Stimulated activated CD8-positive, alpha-beta memory T cell treated with anti-CD3 and anti-CD28 coated beads, Interleukin-15, amount 100 ng/mL, for 48 hours (primary cell): ENCODE results near the gene BSN.

Source experiments
- DNase-seq, 2 donors: peaks; one replicate each; pipeline ENCODE4 v3.0.0-alpha.2; 2020; ENCODE audit warnings: low read depth in 2 of 2

The BSN gene

DNA sequence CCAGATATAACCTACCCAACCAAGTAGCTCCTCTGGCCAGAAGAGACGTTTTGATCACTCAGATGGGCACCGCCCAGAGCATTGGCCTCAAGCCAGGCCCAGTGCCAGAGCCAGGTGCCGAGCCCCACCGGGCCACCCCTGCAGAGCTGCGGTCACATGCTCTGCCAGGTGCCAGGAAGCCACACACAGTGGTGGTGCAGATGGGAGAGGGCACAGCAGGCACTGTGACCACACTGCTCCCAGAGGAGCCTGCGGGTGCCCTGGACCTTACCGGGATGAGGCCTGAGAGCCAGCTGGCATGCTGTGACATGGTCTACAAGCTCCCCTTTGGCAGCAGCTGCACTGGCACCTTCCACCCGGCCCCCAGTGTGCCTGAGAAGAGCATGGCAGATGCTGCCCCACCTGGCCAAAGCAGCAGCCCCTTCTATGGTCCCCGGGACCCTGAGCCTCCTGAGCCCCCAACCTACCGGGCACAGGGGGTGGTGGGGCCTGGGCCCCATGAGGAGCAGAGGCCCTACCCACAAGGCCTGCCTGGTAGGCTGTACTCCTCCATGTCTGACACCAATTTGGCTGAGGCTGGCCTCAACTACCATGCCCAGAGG lies 100.8 kb downstream of the BSN start:
- DNase-seq: no peak

DNA sequence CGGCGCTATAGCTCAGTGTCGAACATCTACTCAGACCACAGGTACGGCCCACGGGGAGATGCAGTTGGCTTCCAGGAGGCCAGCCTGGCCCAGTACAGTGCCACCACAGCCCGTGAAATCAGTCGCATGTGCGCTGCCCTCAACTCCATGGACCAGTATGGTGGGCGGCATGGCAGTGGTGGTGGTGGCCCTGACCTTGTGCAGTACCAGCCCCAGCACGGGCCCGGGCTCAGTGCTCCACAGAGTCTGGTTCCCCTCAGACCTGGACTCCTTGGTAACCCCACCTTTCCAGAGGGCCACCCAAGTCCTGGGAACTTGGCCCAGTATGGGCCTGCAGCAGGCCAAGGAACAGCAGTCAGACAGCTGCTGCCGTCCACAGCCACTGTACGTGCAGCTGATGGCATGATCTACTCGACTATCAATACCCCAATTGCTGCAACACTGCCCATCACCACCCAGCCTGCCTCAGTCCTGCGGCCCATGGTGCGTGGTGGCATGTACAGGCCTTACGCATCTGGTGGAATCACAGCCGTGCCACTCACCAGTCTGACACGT lies 101.5 kb downstream of the BSN start:
- DNase-seq: no peak

DNA sequence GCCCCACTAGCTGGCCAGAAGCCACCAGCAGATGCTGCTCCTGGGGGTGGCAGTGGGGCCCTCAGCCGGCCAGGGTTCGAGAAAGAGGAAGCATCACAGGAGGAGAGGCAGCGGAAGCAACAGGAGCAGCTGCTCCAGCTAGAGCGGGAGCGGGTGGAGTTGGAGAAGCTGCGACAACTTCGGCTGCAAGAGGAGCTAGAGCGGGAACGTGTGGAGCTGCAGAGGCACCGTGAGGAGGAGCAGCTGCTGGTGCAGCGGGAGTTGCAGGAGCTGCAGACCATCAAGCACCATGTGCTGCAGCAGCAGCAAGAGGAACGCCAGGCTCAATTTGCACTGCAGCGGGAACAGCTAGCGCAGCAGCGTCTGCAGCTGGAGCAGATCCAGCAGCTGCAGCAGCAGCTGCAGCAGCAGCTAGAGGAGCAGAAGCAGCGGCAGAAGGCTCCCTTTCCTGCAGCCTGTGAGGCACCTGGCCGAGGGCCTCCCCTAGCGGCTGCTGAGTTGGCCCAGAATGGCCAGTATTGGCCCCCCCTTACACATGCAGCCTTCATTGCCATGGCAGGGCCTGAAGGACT lies 102.3 kb downstream of the BSN start:
- no peak for DNase-seq

DNA sequence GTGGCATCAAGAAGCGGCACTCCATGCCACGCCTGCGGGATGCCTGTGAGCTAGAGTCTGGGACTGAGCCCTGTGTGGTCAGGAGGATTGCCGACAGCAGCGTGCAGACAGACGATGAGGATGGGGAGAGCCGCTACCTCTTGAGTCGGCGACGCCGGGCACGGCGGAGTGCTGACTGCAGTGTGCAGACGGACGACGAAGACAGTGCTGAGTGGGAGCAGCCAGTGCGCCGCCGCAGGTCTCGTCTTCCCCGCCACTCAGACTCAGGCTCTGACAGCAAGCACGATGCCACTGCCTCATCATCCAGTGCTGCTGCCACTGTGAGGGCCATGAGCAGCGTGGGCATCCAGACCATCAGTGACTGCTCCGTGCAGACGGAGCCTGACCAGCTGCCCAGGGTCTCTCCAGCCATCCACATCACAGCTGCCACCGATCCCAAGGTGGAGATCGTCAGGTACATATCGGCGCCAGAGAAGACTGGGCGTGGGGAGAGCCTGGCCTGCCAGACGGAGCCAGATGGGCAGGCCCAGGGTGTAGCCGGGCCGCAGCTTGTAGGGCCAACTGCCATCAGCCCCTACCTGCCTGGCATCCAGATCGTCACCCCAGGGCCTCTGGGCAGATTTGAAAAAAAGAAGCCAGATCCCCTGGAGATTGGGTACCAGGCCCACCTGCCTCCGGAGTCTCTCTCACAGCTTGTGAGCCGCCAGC lies 103.1 kb downstream of the BSN start:
- DNase-seq: no peak

DNA sequence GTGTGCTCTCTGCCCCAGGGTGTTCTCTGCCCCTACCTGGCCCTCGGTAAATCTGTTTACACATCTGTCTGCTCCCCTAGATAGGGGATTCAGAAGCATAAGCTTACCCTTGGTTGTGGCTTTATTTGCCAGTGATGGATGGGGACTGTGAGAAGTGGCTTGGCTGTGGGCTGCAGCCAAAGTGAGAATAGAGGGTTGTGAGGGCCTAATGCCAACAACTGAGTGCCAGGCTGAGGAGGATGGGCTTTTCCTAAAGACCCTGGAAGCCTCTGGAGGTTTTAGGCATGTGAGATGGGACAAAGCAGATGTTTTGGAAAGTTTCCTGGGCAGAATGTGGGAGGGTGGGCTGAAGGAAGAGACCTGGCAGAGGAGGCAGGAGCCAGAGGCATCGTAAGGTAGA lies 104.4 kb downstream of the BSN start:
- no peak for DNase-seq

DNA sequence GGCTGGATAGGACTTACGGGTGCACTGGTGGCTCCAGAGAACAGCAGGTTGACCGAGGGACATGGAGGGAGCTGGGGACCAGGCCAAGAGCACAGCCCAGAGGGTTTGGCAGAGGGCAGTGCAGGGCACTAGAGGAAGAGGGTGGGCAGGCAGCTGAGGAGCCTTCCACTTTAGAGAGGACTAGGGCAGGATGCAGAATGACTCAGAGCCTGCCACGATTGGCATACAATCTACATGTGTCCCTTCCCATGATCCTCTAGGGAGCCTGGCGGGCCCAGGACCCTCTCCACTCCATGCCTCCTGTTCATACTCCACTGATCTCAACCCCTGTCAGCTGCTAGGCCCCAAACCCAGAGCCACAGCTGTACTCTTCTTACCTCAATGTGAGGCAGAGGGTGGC lies 105.5 kb downstream of the BSN start:
- no peak for DNase-seq

DNA sequence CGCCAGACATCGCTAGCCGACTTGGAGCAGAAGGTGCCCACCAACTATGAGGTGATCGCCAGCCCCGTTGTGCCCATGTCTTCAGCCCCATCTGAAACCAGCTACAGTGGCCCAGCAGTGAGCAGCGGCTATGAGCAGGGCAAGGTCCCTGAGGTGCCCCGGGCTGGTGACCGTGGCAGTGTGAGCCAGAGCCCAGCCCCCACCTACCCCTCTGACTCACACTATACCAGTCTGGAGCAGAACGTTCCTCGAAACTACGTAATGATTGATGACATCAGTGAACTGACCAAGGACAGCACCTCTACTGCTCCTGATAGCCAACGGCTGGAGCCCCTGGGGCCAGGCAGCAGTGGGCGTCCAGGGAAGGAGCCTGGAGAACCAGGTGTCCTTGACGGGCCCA lies 107.0 kb downstream of the BSN start:
- DNase-seq: no peak

DNA sequence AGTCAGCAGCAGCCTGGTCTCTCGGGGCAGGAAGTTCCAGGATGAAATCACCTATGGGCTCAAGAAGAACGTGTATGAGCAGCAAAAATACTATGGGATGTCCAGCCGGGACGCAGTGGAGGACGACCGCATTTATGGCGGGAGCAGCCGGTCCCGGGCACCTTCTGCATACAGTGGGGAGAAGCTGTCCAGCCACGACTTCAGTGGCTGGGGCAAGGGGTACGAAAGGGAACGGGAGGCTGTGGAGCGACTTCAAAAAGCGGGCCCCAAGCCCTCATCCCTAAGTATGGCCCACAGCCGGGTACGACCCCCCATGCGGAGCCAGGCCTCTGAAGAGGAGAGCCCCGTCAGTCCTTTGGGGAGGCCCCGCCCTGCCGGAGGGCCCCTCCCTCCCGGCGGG lies 107.7 kb downstream of the BSN start:
- no peak for DNase-seq

DNA sequence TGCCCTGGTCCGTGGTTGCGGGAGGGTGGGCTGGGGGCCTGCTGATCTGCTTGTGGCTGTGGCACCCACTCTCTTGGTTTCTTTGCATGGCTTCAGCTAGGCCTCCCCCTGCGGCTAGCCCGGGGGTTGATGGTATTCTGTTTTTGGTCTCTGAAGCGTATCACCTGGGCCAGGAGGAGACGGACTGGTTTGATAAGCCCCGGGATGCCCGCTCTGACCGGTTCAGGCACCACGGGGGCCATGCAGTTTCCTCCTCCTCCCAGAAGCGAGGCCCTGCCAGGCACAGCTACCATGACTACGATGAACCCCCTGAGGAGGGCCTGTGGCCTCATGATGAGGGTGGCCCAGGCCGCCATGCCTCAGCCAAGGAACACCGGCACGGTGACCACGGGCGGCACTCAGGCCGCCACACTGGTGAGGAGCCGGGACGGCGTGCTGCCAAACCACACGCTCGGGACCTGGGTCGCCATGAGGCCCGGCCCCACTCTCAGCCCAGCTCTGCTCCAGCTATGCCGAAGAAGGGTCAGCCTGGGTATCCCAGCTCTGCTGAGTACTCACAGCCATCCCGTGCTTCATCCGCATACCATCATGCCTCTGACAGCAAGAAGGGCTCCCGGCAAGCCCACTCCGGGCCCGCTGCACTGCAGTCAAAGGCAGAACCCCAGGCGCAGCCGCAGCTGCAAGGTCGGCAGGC lies 108.6 kb downstream of the BSN start:
- no peak for DNase-seq

DNA sequence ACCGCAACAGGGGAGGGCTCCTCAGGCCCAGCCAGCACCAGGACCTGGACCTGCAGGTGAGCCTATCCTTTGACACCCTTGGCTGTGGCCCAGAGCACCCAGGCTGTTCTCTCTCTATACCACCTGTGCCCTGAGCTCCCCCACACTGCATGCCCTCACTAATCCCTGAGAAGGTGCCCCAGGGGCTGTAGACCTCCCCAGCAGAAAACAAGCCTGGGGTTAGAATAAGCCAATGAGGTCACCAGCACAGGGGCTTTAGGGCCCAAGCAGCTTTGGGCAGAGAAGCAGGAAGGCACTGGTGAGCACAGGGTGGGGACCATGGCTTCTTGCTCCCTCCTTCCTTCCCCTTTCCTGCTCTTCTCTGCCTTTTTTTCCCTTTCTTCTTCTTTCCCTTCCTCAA lies 109.6 kb downstream of the BSN start:
- DNase-seq: no peak

DNA sequence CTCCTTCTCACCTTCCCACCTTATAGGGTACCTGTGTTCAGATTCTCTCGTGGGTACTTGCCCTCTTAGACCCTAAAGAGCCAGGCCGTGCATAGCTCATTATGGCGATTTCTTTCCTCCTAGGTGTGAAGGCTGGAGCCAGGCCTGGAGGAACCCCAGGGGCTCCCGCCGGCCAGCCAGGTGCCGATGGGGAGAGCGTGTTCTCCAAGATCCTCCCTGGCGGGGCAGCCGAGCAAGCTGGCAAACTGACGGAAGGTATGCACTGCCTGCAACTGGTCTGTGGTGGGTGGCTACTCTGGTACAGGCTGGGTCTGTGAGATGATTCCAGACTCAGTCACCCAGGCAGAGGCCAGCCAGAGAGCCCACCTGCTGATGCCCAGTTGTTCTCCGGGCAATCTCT lies 110.0 kb downstream of the BSN start:
- no peak for DNase-seq

DNA sequence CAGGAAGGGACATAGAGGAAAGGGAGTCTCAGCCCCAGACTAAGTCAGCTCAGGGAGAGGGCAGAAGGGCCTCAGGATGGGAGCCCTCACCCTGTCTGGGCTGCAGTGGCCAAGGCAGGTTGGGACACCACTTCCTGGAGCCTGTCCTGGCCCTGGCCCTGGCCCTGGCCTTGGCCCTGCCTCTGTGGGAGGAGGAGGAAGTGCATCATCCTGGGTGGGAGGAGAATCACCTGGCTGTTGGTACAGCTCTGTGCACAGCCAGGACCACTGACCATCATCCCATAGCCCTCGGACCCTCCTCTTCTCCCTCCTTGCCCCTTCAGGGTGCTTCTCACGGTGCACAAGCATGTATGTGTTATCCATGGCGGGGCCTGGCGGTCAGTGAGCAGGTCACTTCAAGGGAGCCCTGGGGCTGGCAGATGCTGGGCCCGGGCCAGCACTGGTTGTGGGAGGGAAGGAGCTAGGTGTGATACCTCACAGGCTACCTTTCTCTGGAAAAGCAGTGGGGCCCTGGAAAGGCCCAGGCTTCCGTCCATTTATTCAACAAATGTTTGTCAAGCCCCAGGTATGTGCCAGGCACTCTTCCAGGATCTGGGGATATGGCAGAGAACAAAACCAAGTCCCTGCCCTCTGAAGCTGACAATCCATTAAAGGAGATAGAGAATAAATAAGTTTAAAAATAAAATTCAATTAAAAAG lies 111.7 kb downstream of the BSN start:
- DNase-seq: no peak

DNA sequence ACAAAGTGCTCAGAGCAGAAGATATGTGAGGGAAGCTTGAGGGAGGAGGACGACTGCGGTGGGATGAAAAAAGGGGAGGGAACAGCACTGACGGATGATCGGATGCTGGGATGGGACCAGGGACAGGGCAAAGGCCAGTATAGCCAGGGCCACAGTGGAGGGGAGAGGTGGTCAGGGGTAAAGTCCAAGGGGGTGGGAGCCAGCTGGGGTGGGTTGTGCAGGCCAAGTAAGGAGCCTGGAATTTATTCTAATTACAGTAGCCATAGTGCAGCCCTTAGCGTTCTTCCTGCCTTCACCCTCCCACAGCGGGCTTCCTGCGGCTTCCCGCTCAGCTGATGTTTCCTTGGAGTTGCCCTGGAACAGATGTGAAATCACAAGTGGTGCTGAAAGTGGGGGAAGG lies 112.3 kb downstream of the BSN start:
- DNase-seq: no peak

DNA sequence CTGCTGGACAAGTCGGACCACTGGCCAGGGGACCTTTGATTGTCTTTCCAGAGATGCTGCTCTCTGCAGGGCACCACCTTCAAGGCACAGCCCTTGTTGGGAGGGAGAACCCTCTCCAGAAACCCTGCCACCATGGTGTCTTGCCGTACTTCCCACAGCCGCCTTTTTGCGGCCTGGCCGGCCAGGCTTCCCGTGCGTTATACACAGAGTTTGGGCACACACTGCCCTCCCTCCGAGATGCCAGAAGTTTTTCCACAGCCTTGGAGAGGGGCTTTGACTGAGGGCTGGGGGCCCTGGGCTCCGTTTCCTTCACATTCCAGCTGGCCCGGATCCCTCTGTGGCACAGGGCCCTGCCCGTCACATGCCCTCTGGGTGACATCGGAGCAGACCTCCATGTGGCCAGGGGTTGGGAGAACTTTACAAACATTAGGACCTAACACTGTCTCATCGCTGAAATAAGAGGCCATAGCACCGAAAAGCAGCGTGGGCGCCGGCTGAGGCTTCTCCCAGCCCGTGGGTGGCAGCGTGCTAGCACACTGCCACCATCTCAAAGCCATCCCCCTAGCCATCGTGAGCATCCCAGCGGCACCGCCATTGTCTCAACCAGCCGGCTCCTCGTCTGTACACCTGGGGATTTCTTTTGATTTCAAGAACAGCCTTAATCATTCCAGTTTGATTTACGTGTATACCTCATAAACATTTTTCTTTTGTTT lies 113.6 kb downstream of the BSN start:
- no peak for DNase-seq

DNA sequence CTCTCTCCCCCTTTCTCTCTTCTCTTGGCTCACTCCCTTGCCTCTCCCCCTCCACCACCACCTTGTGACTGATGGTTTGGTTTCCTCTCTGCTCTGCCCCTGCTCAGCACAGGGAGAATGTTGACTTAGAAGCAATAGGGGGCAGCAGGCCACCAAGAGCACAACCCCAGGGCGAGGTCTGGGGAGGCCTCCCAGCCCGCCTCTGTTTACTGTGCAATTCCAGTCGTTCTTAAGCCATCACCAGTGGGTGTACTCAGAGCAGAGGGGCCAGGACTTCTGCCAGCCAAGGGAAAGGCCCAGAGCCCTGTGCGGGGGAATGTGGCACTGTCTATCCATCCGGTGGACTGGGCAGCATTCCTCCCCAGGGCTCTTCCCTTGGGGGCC lies 114.1 kb downstream of the BSN start:
- no peak for DNase-seq

DNA sequence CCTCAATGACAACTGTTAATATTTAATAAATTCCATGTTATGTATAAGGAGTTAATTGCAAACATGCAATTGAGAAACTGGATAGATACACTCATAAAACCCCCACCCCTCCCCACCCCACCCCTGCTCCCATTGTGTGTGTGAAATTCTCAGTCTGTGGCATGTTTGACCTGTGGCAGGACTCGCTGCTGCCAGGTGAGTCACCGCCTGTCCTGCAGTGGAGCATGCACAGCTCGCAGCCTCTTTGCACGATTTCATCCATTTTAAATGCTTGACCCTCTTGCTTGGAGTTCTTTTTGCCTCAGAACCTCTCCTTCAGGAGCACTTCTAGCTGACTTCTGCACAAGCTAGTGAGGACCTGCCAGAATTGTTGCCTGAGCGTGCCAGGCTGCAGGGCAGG lies 114.6 kb downstream of the BSN start:
- DNase-seq: no peak

DNA sequence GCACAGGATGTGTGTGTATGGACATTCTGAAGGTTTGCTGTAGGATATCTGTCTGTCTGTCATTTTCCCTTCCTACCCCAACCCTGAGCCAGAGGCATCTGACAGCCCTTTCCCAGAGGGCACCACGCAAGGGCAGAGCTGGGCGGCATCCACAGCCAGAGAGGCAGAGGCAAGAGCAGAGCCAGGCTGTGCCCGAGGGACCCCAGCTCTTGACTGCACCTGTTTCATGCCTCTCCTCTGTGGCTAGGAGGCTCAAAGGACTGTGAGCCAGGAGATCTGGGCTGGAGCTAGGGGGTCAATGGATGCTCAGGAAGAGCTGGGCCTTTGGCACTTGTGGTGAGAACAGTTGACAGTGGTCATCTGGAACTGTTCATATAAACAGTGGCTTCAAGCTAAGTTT lies 115.1 kb downstream of the BSN start:
- no peak for DNase-seq

DNA sequence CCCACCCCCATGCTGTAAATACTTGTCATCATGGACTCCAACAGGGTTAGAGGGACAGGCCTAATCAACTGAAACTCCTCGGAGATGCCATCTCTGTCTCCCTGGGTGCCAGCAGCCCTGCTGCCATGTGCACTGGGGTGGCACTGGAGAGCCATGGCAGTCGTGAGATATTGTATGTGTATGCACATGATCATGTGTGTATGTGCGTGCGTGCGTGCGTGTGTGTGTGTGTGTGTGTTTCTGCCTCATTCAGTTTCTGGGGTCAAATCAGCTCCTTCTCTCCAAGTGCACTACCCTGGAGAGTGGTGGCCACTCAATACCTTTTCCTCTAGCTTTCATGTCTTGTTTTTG lies 116.6 kb downstream of the BSN start:
- DNase-seq: no peak

DNA sequence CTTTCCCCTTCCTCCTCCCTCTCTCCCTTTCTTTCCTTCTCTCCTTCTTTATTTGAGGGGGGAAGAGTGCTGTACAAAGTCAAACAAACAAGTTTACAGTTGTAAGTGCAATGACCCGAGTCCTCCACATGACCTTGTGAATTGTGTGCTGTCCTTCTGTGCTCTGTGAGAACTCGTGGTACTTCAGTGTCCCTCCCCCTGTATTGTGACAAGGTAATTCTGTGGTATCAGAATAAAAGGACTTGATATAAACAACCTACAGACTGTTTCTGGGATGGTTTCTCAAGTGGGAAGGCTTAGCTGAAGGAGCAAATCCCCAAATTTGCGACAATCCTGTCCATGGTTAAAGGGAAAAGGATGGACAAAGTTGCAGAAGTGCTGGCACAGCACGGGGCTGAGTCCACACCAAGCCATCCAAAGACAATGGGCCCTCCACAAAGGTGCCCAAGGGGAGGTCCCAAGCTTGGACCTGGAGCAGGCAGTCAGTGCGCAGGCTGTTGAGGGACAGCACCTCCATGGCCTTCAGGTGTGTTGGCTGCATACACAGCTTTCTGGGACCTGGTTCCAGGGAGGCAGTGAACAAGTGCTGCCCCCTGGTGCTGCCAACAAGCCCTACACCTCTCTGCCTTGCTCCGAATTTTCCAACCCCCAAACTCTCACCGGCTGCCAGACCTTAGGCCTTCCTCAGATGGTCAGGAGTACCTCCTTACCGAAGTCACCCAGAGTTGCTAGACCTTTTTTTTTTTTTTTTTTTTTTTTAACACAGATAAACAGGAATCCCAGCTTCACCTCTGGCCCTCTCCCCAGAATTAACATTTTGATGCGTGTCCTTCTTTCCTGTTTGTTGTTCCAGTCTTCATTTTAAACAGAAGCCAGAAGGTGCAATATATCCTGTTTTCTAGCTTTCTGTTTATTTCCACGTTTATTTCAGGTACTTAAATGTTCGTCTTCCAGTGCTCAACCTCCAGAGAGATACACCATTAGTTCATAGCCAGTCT lies 117.3 kb downstream of the BSN start:
- DNase-seq: peak; percentile 40 to 61

DNA sequence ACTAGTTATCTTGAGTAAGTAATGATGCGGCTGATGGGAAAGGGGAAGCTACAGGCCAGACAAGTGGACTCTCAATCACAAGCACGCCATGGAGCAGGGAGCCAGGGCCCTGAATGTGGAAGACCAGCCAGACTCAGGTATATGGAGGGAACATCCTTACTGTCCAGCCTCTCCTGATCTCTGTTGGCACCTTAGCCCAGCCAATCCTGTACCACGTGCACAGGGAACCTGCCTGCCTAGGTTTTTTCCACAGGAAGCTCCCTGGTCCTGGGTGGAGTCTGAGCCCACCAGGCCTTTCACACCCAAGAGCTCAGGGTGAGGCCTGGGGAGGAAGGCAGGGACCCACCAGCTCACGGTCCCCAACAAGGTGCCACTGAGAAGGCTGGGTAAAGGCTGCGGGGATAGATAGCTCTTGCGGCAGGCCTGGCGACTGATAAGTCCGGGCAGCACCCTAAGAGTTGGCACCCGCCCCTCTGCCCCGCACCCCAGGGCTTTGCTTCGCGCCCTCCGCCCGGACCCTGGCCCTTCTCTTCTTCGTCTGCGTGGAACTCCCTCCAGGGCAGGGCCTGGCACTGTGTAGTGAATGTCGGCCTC lies 118.9 kb downstream of the BSN start:
- DNase-seq: peak; percentile 15 to 29
